HCT116 (cell line): ENCODE results near the gene OR5H1. TPM values are rescaled to one million over a fixed set of nuclear protein-coding genes. Genes with fewer than 3 reads are reported as not detected.

Experiments
- ATAC-seq: fragments of 200-7000 bp; cut with Tn5 transposase; 2 replicates; pipeline ENCODE4 v1.9.1; 2020; ENCODE audit warnings: mild to moderate bottlenecking, moderate library complexity
- BruUV-seq: library from RNA; stranded (reverse); fragments of 400-500 nt; replicated peaks from 2 replicates; lab custom pipeline; 2021; lab: Mats Ljungman, UMichigan
- CTCF ChIA-PET: fragments of 300-600 bp; sonication (Branson Sonifier 250); formaldehyde crosslinking; loops from one replicate; lab custom pipeline; 2021; ENCODE audit warnings: antibody characterized with exemption; lab: Charles Lee
- POLR2A ChIA-PET: fragments of 300-600, 350-600 bp; sonication (Branson Sonifier 250); formaldehyde crosslinking; loops from one replicate; lab custom pipeline; 2021; ENCODE audit warnings: antibody characterized with exemption; lab: Charles Lee
- RAD21 ChIA-PET, 2 experiments: fragments of 300-600 bp; sonication (Branson Sonifier 250); formaldehyde crosslinking; loops; one replicate each; lab custom pipeline; 2023; ENCODE audit warnings: low total read pairs in 2 of 2; ENCODE audit not compliant: uncharacterized antibody in 2 of 2, unreplicated experiment in 2 of 2, low non-redundant PET in 1 of 2; lab: Charles Lee
- DNase-seq: peaks from one replicate; pipeline ENCODE4 v3.0.0-alpha.2; 2010; ENCODE audit warnings: low read depth, low spot score
- H2AFZ ChIP-seq: fragments of 200-600 bp; shearing (Covaris generic), sonication (generic); 2 replicates; pipeline ENCODE4 v1.6.1; 2017; ENCODE audit warnings: low read depth, mixed run types, mixed read lengths, antibody characterized with exemption, low read length; ENCODE audit not compliant: poor library complexity, severe bottlenecking
- H3K27ac ChIP-seq: 2 replicates; pipeline ENCODE4 v1.5.1; 2012; ENCODE audit warnings: low read depth, low read length
- H3K27me3 ChIP-seq: fragments of 200-600 bp; sonication (generic); 2 replicates; pipeline ENCODE4 v1.6.1; 2016; ENCODE audit warnings: mixed run types, low read length, mixed read lengths; ENCODE audit not compliant: insufficient read depth
- H3K36me3 ChIP-seq, 2 experiments: fragments of 200-500 bp in 1 of 2; fragments of 200-600 bp in 1 of 2; sonication (Bioruptor generic) in 1 of 2; sonication (generic) in 1 of 2; 2 replicates each; pipeline versions ENCODE4 v1.5.1 to v1.6.1; 2014 to 2016; ENCODE audit warnings: low read length in 2 of 2, inconsistent platforms in 1 of 2, mixed read lengths in 1 of 2, mixed run types in 1 of 2; ENCODE audit not compliant: insufficient read depth in 2 of 2, control insufficient read depth in 1 of 2
- H3K4me1 ChIP-seq, 2 experiments: fragments of 200-600 bp in 1 of 2; sonication (generic) in 1 of 2; 2 replicates each; pipeline versions ENCODE4 v1.5.1 to v1.6.1; 2012 to 2017; ENCODE audit warnings: low read length in 2 of 2, inconsistent platforms in 1 of 2, mild to moderate bottlenecking in 1 of 2, mixed read lengths in 1 of 2, mixed run types in 1 of 2, moderate library complexity in 1 of 2; ENCODE audit not compliant: insufficient read depth in 2 of 2, control insufficient read depth in 1 of 2
- H3K4me2 ChIP-seq: fragments of 200-600 bp; sonication (generic); 2 replicates; pipeline ENCODE4 v1.6.1; 2017; ENCODE audit warnings: mixed run types, low read length, mixed read lengths
- H3K4me3 ChIP-seq, 2 experiments: fragments of 200-600 bp in 1 of 2; sonication (generic) in 1 of 2; replicated peaks in 1 of 2; 2 replicates each; pipeline ENCODE4 v1.5.1; 2011 to 2016; ENCODE audit warnings: low read length in 2 of 2, control low read depth in 1 of 2, low read depth in 1 of 2, mild to moderate bottlenecking in 1 of 2, mixed read lengths in 1 of 2, mixed run types in 1 of 2
- H3K79me2 ChIP-seq: fragments of 200-600 bp; sonication (generic); 2 replicates; pipeline ENCODE4 v1.6.1; 2017; ENCODE audit warnings: mild to moderate bottlenecking, mixed run types, low read length, moderate library complexity, mixed read lengths; ENCODE audit not compliant: insufficient read depth
- H3K9ac ChIP-seq: fragments of 200-600 bp; sonication (generic); 2 replicates; pipeline ENCODE4 v1.6.1; 2016; ENCODE audit warnings: low read length, mixed read lengths
- H3K9me2 ChIP-seq: fragments of 200-600 bp; sonication (generic), shearing (Covaris generic); 2 replicates; pipeline ENCODE4 v1.6.1; 2017; ENCODE audit warnings: mixed run types, mild to moderate bottlenecking, moderate library complexity; ENCODE audit not compliant: insufficient read depth
- H3K9me3 ChIP-seq, 2 experiments: fragments of 200-500 bp in 1 of 2; fragments of 200-600 bp in 1 of 2; sonication (Bioruptor generic) in 1 of 2; sonication (generic) in 1 of 2; 2 replicates each; pipeline ENCODE4 v1.6.1; 2014 to 2017; ENCODE audit warnings: low read length in 2 of 2, mixed read lengths in 2 of 2, inconsistent platforms in 1 of 2, low read depth in 1 of 2, mild to moderate bottlenecking in 1 of 2, mixed run types in 1 of 2, moderate library complexity in 1 of 2; ENCODE audit not compliant: control insufficient read depth in 1 of 2, insufficient read depth in 1 of 2
- H4K20me1 ChIP-seq: fragments of 200-600 bp; sonication (generic), shearing (Covaris generic); 2 replicates; pipeline ENCODE4 v1.6.1; 2017; ENCODE audit warnings: mixed run types, mild to moderate bottlenecking, moderate library complexity; ENCODE audit not compliant: insufficient read depth
- CTCF ChIP-seq, 3 experiments: fragments of 200-600 bp in 1 of 3; sonication (generic) in 1 of 3; IDR thresholded peaks in 2 of 3; conservative IDR thresholded peaks in 1 of 3; 2 replicates each; pipeline ENCODE4 v1.5.1; 2012 to 2017; ENCODE audit warnings: low read depth in 2 of 3, low read length in 2 of 3, antibody characterized with exemption in 1 of 3, borderline replicate concordance in 1 of 3, control low read depth in 1 of 3, mild to moderate bottlenecking in 1 of 3, mixed read lengths in 1 of 3, mixed run types in 1 of 3, moderate library complexity in 1 of 3; ENCODE audit not compliant: insufficient read depth in 1 of 3
- EZH2 ChIP-seq: fragments of 200-600 bp; sonication (generic); IDR thresholded peaks from 2 replicates; pipeline ENCODE4 v1.6.1; 2017; ENCODE audit warnings: antibody characterized with exemption, mixed run types
- POLR2AphosphoS5 ChIP-seq: IDR thresholded peaks from 2 replicates; pipeline ENCODE4 v1.6.1; 2011; ENCODE audit warnings: mild to moderate bottlenecking, low read depth, low read length, moderate library complexity
- RAD21 ChIP-seq: IDR thresholded peaks from 2 replicates; pipeline ENCODE4 v1.6.1; 2012; ENCODE audit warnings: low read depth, mild to moderate bottlenecking
- REST ChIP-seq: IDR thresholded peaks from 2 replicates; pipeline ENCODE4 v1.6.1; 2012; ENCODE audit warnings: low read depth
- SIN3A ChIP-seq: IDR thresholded peaks from 2 replicates; pipeline ENCODE4 v1.6.1; 2012; ENCODE audit warnings: low read depth
- SP1 ChIP-seq: IDR thresholded peaks from 2 replicates; pipeline ENCODE4 v1.6.1; 2012; ENCODE audit warnings: low read depth
- SRF ChIP-seq: IDR thresholded peaks from 2 replicates; pipeline ENCODE4 v1.6.1; 2012; ENCODE audit warnings: low read depth
- TCF7L2 ChIP-seq: IDR thresholded peaks from 2 replicates; pipeline ENCODE4 v1.7.0; 2011; ENCODE audit warnings: borderline replicate concordance, inconsistent platforms; ENCODE audit not compliant: insufficient read depth, insufficient read length; ENCODE audit errors: extremely low read depth
- intact Hi-C: fragments of 100-400 bp; cut with micrococcal nuclease; formaldehyde crosslinking; loops from 2 replicates; pipeline ENCODE4 v1.10.0; 2022
- total RNA-seq: library from RNA; stranded (reverse); gene quantifications from one replicate; pipeline ENCODE4 v1.2.1, GENCODE V29; 2021; ENCODE audit not compliant: unreplicated experiment

OR5H1 gene
- total RNA-seq, 1 experiment from 2014 or later: not detected

- Histone ChIP-seq H3K36me3 (no peaks in the 10 kb centered on the region), H3K9me3 (no peaks in the 10 kb centered on the region), H3K9ac (no peak overlapping the region), H3K79me2 (no peaks in the 10 kb centered on the region), H3K27me3 (no peaks in the 10 kb centered on the region), H2AFZ (no peak overlapping the region), H3K4me1 (no peaks in the 10 kb centered on the region), H3K4me2 (no peak overlapping the region), H3K9me2 (no peaks in the 10 kb centered on the region), H3K4me3 (no peak overlapping the region), H3K27ac (no peak overlapping the region), H4K20me1 (no peaks in the 10 kb centered on the region)
- no peak for ATAC-seq
- no peak for DNase-seq
- no TSS peak for BruUV-seq
- TF ChIP-seq REST (no peak), SIN3A (no peak), EZH2 (no peak), SP1 (no peak), RAD21 (no peak), POLR2AphosphoS5 (no peak), CTCF (IDR thresholded peaks at IDR 0.05 in 2 of 3, conservative IDR thresholded peaks at IDR 0.05 in 1 of 3; ENCODE audit: borderline replicate concordance in 1 of 3, insufficient read depth in 1 of 3, low read depth in 2 of 3, low read length in 2 of 3) (no peak), SRF (no peak), TCF7L2 (no peak)
- ChIA-PET RAD21 (no interaction called here), POLR2A (no interaction called here), CTCF (no interaction called here)
- intact Hi-C loops: no loop called here
Measured at GRCh38 chr3:98110550-98110908, 20.0 kb upstream of the OR5H1 start.
